HG03064 (cell line): ENCODE data around the gene MRPL55.
A peak's percentile ranks its signal among the peaks of the same experiment; 100 is the strongest.

Experiments used
- ATAC-seq: cut with Tn5 transposase; IDR thresholded peaks from one replicate; pipeline ENCODE4 v1.9.1; 2021; ENCODE audit warnings: low read depth; ENCODE audit not compliant: unreplicated experiment

The MRPL55 gene

DNA sequence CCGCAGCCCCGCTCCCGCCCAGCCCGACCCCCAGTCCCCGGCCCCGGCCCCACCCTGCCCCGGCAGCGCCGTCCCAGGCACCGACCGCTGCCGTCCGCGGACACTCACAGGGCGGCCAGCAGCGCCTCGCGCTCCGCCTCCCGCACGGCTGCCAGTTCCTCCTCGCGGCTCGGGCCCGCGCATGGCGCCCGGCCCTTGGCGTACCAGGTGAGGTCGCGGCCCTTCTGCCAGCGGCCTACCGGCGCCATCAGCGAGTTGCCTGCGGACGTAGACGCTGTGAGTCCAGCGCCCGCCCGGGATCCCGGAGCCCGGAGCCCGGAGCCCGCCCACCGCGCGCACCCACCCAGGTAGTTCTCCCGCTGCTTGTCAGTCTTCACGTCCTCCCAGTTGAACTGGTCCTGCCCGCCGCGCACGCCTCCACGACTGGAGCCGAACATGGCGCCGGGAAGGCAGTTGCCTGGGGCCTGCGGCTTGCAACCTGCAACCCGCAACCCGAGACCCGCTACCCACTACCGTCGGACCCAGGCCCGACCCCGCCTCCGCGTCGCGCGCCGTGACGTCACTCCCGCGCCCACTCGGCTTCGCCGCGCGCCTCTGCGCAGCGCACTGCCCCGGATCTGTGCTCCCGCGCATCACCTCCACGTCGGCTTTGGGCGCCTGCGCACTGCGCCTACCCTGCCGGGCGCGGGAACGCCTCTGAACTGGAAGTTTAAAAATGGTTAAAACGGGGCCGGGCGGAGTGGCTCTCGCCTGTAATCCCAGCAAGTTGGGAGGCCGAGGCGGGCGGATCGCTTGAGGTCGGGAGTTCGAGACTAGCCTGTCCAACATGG lies 6.1 kb downstream of the MRPL55 start, which contains the start of gene C1orf35:
C1orf35 (minus strand) TSS at position 535 of the 830 bp plus-strand sequence; CDS start at position 437, 98 bp downstream.
- peak; percentile 61 for ATAC-seq

GRCh38 chr1:228101994-228102790 lies 6.9 kb downstream of the MRPL55 start:
- peak; percentile 18 for ATAC-seq

- no peak for ATAC-seq
Measured at GRCh38 chr1:228101614-228101993, 7.5 kb downstream of the MRPL55 start.

- ATAC-seq, result no peak
Measured at GRCh38 chr1:228100822-228101613, 8.1 kb downstream of the MRPL55 start.

DNA sequence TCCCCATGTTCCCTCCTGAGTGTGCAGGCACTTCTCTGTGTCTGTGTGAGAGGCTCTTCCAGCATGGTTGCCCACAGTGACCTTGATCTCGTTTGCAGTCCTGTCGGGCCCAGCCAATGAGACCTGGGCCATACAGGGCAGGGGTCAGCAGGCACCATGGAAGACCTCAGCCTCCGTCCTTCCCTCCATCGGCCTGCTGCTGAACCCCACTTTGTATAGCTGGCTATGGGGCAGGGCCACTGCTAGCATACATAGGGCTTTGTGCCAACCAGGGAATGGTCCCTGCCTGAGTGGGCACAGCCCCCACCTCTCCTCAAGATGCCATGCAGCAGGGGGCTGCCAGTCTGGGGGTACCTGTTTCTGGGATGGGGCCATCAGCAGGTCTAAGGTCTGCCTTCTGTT lies 9.8 kb downstream of the MRPL55 start:
- ATAC-seq, result no peak

GRCh38 chr1:228098323-228098931 lies 10.7 kb downstream of the MRPL55 start:
- ATAC-seq, result no peak

DNA sequence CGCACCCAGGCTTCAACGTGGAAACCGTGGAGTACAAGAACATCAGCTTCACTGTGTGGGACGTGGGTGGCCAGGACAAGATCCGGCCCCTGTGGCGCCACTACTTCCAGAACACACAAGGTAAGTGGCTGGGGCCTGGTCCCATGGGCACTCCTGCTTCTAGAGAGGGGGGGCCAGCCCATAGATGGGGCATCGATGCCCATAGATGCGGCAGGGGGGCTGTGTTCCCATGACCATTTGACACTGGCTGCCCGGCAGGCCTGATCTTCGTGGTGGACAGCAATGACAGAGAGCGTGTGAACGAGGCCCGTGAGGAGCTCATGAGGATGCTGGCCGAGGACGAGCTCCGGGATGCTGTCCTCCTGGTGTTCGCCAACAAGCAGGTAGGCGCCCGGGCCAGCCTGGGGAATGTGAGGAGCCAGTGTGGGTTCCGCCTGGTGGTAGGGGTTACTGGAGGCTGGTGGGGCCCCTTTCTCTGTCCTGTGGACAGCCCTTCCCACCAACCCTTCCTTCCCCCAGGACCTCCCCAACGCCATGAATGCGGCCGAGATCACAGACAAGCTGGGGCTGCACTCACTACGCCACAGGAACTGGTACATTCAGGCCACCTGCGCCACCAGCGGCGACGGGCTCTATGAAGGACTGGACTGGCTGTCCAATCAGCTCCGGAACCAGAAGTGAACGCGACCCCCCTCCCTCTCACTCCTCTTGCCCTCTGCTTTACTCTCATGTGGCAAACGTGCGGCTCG lies 11.6 kb downstream of the MRPL55 start:
- ATAC-seq, result no peak

- no peak for ATAC-seq
Measured at GRCh38 chr1:228096416-228097332, 12.4 kb downstream of the MRPL55 start.

GRCh38 chr1:228095938-228096337 lies 13.2 kb downstream of the MRPL55 start:
- no peak for ATAC-seq

GRCh38 chr1:228095161-228095560 lies 13.9 kb downstream of the MRPL55 start:
- ATAC-seq, result no peak

GRCh38 chr1:228094432-228095016 lies 14.6 kb downstream of the MRPL55 start:
- ATAC-seq, result no peak

DNA sequence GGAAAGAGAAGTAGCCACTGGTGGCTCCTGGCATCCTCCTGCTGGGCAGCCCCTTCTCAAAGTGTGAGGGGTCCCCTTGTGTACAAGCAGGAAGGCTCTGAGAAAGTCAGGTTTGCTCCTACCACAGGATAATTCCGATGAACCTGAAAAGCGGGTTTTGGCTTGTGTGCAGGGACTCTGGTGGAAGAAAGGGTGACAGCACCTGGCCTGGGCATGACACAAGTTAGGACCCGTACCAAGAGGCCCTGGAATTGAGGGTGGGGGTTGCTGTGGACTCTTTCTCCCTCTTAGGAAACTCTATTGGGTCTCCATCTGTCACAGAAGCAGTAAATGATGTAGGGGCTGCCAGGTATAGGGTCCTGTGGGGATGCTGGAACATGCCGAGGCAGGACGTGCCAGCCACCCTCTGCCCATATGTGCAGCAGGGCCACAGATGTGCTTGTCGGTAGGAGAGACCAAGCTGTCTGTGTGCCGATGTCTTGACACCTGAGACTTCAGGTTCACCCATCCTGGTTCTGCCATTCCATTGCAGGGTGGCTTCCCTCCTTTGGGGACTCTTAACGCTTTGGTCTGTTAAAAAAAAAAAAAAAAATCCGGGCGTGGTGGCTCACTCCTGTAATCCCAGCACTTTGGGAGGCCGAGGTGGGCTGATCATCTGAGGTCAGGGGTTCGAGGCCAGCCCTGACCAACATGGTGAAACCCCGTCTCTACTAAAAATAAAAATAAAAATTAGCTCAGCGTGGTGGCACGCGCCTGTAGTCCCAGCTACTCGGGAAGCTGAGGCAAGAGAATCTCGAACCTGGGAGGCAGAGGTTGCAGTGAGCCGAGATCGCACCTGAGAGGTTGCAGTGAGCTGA lies 15.8 kb downstream of the MRPL55 start:
- no peak for ATAC-seq

GRCh38 chr1:228092342-228093049 lies 16.6 kb downstream of the MRPL55 start:
- no peak for ATAC-seq

- ATAC-seq, result no peak
Measured at GRCh38 chr1:228091084-228091483, 18.0 kb downstream of the MRPL55 start.

GRCh38 chr1:228090613-228091081 lies 18.5 kb downstream of the MRPL55 start:
- ATAC-seq, result no peak

DNA sequence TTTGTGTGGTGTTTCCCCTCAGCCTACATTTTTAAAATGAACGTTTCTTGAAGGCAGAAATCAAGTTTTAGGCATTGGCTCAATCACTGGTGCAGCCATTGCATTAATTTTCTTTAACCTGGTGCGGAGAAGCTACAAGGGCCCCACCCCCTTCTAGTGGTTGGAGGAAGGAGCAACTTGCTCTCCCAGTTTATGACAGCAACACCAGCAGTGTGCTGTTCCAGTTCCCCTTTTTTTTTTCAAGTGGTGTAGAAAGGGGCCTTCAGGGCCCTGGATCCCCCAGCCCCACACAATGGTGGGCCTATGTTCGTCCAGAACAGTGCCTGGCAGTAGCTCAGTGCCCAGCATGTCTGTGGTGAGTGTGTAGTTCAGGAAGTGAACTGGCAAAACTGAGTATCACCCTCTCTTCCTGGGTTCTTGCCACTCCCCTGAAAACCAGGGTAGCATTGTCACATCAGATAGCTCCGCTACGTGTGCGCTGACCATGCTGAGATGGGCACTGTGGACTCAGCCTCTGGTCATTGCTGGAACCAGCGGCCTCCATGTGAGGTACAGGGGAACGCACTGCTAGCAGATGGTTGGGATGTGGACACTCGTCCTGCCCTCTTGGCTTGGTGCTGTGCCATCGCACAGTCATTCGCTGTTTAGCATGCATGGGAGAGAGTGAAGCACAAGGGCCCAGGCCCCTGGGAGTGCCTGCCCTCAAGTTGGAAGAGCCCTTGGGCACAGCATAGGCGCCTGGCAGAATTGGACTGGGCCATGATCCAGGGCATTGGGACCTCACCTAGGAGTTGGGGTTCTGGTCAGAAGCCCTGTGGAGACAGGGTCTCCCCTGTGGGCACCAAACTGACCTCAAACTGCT lies 19.3 kb downstream of the MRPL55 start:
- no peak for ATAC-seq
